Activated CD4-positive, alpha-beta T cell treated with anti-CD3 and anti-CD28 coated beads, Interleukin-2, amount 50 U/mL, for 24 hours (primary cell): ENCODE results near the gene SMIM1.

ENCODE experiments used
- DNase-seq, 2 donors: peaks; one replicate each; pipeline ENCODE4 v3.0.0-alpha.2; 2020; ENCODE audit warnings: low read depth in 1 of 2, low spot score in 1 of 2

The SMIM1 gene

DNA sequence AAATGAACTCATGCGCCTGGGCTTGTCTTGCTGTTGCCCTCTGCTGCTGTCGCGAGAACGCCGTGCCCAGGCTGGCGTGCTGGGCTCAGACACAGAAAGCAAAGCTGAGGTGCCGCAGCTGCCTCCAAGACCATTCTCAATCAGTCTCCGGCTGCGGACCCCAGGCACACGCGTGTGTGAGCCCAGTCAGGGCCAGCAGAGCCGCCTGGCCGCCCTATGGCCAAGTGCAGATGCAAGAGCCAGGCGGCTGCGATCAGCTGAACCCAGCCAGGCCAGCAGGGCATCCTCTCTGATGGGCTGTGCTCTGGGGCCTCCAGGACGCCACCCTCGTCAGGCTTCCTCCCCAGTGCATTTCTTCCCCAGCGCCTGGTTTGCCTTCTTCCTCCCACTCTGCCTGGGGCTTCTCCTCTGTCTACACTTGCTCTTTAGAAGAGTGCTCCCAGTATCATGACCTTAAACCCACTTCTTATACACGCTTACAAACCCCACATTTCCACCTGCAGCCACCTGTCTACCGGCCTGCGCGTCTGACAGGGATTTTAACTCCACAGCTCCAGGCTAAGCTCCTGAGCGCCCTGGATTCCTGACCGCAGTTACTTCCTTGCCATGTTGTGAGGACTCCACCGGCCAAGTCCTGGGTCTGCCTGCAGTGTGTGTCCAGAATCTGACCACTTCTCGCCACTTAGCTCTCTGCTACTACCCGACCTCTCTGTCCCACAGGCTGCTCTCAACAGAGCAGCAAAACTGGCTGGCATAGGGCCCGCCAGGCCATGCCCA lies 45.5 kb downstream of the SMIM1 start:
- DNase-seq: no peak

DNA sequence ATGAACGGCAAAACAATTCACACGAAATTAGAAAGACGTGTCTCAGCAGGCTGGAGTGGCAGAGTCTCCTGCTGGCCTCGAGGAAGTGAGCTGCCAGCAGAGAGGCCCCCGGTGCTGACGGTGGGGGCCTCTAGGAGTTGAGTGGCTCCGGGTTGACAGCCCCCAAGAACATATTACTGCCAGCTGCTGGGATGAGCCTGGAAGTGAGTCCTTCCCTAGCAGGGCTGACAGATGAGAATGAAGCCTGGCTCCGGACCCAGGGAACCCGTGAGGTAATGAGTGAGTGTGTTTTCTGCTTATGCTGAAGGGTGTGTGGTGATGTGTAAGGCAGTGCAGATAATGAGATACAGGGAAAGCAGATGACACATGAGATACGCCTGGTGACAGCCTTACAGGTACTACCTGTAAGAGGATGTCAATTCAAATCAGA lies 47.2 kb downstream of the SMIM1 start:
- no peak for DNase-seq

DNA sequence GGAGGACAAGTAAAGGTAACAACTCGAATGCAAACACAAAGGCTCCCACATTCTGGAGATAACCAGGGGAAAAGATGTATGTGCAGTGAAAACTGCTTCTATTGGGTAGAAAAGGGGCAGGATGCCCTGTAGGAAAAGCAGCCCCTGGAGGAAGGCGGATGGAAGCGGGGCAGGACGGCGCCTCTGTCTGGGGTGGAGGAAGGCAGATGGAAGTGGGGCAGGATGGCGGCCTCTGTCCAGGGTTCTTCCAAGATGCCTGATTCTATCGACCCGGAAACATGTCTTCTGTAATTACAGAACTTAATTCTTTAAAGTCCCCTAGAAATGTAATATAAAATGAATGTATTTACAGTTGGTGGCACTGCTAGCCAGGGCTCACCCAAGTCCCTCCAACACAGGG lies 47.8 kb downstream of the SMIM1 start:
- DNase-seq: no peak

DNA sequence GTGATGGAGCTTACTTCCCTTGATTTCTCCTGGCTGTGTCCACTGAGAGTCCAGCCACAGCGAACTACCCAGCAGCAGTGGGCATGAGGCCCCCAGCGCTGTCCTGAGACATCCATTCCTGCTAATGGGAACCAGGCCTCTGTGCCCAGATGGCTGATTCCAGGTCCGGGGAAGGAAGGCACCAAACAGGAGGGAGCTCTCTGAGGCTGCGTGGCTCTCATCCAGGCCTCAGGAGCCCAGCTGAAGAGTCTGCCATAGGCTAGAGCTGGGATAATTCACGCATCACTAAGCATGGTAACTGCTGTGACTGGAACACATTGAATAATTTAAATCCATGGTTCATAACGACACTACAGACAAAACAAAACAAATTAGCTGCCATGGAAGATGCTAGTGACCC lies 48.5 kb downstream of the SMIM1 start:
- no peak for DNase-seq

DNA sequence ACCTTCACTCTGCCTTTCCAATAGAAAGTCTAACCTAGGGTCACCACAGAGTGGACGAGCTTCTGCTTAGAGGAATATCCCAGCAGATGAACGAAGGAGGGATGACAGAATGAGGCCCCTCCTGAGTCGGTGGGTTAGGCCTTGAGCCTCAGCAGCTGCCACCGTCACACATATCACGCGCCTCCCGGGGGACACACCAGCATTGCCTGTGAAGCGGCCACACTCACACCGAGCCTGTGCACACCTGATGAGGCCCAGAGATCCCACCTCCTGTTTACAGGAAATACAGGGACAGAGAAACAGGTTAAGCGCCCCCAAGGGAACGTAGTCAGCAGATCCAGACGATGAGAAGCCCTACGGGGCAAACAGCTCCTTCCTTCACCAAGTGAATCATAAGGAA lies 48.9 kb downstream of the SMIM1 start:
- DNase-seq: no peak

DNA sequence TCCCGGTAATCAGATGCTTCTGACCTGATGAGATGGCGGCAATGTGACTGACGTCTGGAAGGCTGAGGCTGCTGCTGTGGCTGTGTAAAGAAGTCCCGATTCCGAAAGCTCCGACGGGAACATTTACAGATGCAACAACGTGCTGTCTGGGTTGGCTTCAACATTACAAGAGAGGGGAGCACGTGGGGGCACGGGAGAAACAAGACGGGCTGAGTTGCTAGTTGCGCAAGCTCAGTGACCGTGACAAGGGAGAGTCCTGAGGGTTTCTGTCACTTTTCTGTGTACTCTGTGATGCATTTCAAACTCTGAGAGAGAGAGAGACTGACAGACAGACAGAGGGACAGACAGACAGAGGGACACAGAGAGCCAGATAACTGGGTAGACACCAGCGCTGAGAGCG lies 49.4 kb downstream of the SMIM1 start:
- no peak for DNase-seq

DNA sequence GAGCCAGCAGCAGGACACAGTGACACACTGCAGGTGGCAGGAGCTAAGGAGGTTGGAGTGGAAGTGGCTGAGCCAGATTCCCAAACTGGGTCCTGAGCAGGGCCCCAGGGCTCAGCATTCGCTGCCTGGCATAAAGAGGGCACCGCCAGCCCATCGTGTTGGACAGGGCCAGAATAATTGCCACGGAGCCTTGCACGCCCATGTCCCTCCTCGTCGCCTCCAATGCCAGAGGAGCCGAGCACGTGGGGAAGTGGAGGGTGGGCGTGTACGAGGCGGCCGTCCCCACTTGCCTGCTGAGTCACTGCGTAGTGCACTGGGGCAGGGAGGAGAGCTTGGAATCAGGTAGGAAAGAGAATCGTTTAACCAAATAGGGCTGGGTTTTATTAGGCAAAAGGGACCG lies 49.9 kb downstream of the SMIM1 start:
- DNase-seq: no peak

DNA sequence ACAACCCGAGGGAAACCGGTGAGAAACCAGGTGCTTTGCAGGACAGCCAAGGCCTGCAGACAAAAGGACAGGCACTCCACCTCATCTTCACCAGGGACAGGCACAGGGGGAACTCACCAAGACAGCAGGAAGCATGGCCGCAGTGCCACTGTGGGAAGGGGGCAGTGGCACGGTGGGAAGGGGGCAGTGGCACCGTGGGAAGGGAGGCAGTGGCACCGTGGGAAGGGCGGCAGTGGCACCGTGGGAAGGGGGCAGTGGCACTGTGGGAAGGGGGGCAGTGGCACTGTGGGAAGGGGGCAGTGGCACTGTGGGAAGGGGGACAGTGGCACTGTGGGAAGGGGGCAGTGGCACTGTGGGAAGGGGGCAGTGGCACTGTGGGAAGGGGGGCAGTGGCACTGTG lies 52.1 kb downstream of the SMIM1 start:
- no peak for DNase-seq

DNA sequence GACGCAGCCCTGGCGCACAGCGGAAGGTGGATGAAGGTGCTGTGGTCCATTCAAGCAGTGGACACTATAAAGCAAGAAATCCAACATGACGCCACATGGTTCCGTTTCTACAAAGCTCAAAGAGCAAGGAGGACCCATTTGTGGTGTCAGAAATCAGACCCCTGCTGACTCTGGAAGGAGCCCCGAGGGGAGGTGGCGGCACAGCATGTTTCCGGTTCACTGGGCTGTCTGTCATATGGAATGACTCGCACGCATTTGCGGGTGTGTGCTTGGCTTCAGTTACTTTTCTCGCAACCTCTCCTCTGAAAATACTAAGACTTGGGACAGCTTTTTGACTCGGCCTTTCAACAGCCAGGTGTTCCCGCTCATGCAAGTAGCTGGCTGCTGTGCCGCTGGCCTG lies 52.8 kb downstream of the SMIM1 start:
- DNase-seq: no peak
